ENCODE measurements around the gene MARCHF5.

DNA sequence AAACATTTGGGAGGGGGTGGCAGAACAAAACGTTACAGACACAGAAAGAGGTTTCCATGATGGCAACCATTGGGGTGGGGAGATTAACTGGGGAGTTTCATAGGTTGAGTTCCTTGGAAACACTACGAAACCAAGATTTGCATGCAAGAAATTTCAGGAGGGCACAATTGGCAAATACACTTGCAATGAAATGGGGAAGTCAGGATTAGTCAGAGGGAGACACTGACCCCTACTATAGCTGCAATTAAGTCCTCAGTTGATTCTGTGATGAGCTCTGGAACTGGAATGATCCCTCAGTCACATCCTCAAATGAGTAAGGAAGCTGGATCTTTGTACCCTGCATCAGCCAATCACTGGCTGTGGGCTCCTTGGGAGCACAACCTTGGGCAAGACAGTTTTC lies 22.2 kb upstream of the MARCHF5 start:
- TF ChIP-seq, protein P1, sequence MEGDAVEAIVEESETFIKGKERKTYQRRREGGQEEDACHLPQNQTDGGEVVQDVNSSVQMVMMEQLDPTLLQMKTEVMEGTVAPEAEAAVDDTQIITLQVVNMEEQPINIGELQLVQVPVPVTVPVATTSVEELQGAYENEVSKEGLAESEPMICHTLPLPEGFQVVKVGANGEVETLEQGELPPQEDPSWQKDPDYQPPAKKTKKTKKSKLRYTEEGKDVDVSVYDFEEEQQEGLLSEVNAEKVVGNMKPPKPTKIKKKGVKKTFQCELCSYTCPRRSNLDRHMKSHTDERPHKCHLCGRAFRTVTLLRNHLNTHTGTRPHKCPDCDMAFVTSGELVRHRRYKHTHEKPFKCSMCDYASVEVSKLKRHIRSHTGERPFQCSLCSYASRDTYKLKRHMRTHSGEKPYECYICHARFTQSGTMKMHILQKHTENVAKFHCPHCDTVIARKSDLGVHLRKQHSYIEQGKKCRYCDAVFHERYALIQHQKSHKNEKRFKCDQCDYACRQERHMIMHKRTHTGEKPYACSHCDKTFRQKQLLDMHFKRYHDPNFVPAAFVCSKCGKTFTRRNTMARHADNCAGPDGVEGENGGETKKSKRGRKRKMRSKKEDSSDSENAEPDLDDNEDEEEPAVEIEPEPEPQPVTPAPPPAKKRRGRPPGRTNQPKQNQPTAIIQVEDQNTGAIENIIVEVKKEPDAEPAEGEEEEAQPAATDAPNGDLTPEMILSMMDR (optimal IDR thresholded peaks at IDR 0.05 in 1 of 3, IDR thresholded peaks at IDR 0.05 in 1 of 3, conservative IDR thresholded peaks at IDR 0.05 in 1 of 3; ENCODE audit: extremely low read depth in 1 of 3, insufficient read depth in 2 of 3, low read length in 3 of 3): no peak
- no peak for TF ChIP-seq EZH2 (IDR thresholded peaks at IDR 0.05; ENCODE audit: low read length)

Measured in keratinocyte (primary cell).